Activated CD8-positive, alpha-beta memory T cell treated with anti-CD3 and anti-CD28 coated beads, Interleukin-2, amount 50 U/mL, for 4 hours (primary cell): ENCODE data around the gene AUTS2.

Experiments
- DNase-seq: peaks from one replicate; pipeline ENCODE4 v3.0.0-alpha.2; 2020

AUTS2 gene

GRCh38 chr7:70298780-70299471 is 700.7 kb downstream of the AUTS2 start:
- DNase-seq: no peak

GRCh38 chr7:70299472-70299807 is 701.2 kb downstream of the AUTS2 start:
- DNase-seq: no peak

- DNase-seq: no peak
These were observed 703.5 kb downstream of the AUTS2 start for GRCh38 chr7:70301673-70302185.

- DNase-seq: no peak
These were observed 705.0 kb downstream of the AUTS2 start for GRCh38 chr7:70303309-70303708.

- DNase-seq: no peak
These were observed 705.5 kb downstream of the AUTS2 start for GRCh38 chr7:70303780-70304179.

GRCh38 chr7:70306173-70306572 is 707.9 kb downstream of the AUTS2 start:
- no peak for DNase-seq

GRCh38 chr7:70307544-70308106 is 709.4 kb downstream of the AUTS2 start:
- DNase-seq: no peak

- DNase-seq: no peak
These were observed 714.1 kb downstream of the AUTS2 start for GRCh38 chr7:70312336-70312735.

- DNase-seq: no peak
These were observed 715.0 kb downstream of the AUTS2 start for GRCh38 chr7:70313271-70313670.

GRCh38 chr7:70313687-70314086 is 715.4 kb downstream of the AUTS2 start:
- DNase-seq: no peak

GRCh38 chr7:70314221-70314620 is 715.9 kb downstream of the AUTS2 start:
- no peak for DNase-seq

- no peak for DNase-seq
These were observed 718.5 kb downstream of the AUTS2 start for GRCh38 chr7:70316745-70317144.

GRCh38 chr7:70317356-70317755 is 719.1 kb downstream of the AUTS2 start:
- DNase-seq: no peak

- DNase-seq: no peak
These were observed 720.2 kb downstream of the AUTS2 start for GRCh38 chr7:70318511-70318910.

- DNase-seq: no peak
These were observed 720.8 kb downstream of the AUTS2 start for GRCh38 chr7:70319057-70319456.

- DNase-seq: no peak
These were observed 722.8 kb downstream of the AUTS2 start for GRCh38 chr7:70321016-70321590.

GRCh38 chr7:70322856-70323255 is 724.6 kb downstream of the AUTS2 start:
- no peak for DNase-seq

- no peak for DNase-seq
These were observed 727.3 kb downstream of the AUTS2 start for GRCh38 chr7:70325509-70326101.

- DNase-seq: no peak
These were observed 736.0 kb downstream of the AUTS2 start for GRCh38 chr7:70334295-70334694.

GRCh38 chr7:70334871-70335270 is 736.6 kb downstream of the AUTS2 start:
- DNase-seq: no peak

GRCh38 chr7:70336536-70336935 is 738.3 kb downstream of the AUTS2 start:
- no peak for DNase-seq

GRCh38 chr7:70338015-70338414 is 739.7 kb downstream of the AUTS2 start:
- DNase-seq: no peak

GRCh38 chr7:70340236-70340635 is 742.0 kb downstream of the AUTS2 start:
- DNase-seq: no peak

GRCh38 chr7:70341446-70341845 is 743.2 kb downstream of the AUTS2 start:
- no peak for DNase-seq
